GM06990 (cell line): ENCODE results near the gene ZBTB25.
A peak's percentile ranks its signal among the peaks of the same experiment; 100 is the strongest.

Experiments
- DNase-seq: peaks from one replicate; pipeline ENCODE4 v3.0.0-alpha.2; 2011; ENCODE audit not compliant: insufficient read length; ENCODE audit errors: extremely low read depth
- H3K27me3 ChIP-seq: replicated peaks from 2 replicates; pipeline ENCODE4 v1.6.0; 2011; ENCODE audit warnings: low read length; ENCODE audit not compliant: control insufficient read depth, insufficient read depth
- H3K36me3 ChIP-seq: 2 replicates; pipeline ENCODE4 v1.5.1; 2011; ENCODE audit warnings: low read length; ENCODE audit not compliant: control insufficient read depth, insufficient read depth
- H3K4me3 ChIP-seq: replicated peaks from 2 replicates; pipeline ENCODE4 v1.5.1; 2011; ENCODE audit warnings: low read depth, mild to moderate bottlenecking, control low read depth, low read length
- CTCF ChIP-seq: IDR thresholded peaks from 2 replicates; pipeline ENCODE4 v1.5.1; 2011; ENCODE audit warnings: low read length, control low read depth, mild to moderate bottlenecking, inconsistent platforms; ENCODE audit not compliant: insufficient read depth, poor library complexity, severe bottlenecking

ZBTB25 gene

GRCh38 chr14:64464651-64465050 lies 39.0 kb downstream of the ZBTB25 start:
- no peak for TF ChIP-seq CTCF
- Histone ChIP-seq H3K36me3 (peaks cover 2% of the 10 kb centered on the region), H3K27me3 (no peaks in the 10 kb centered on the region), H3K4me3 (peak overlapping the region; percentile 76)
- no peak for DNase-seq

GRCh38 chr14:64463873-64464272 lies 39.8 kb downstream of the ZBTB25 start:
- Histone ChIP-seq H3K4me3 (no peak overlapping the region), H3K27me3 (no peaks in the 10 kb centered on the region), H3K36me3 (peaks cover 2% of the 10 kb centered on the region)
- no peak for DNase-seq
- no peak for TF ChIP-seq CTCF

- Histone ChIP-seq H3K27me3 (no peaks in the 10 kb centered on the region), H3K36me3 (peaks cover 2% of the 10 kb centered on the region), H3K4me3 (no peak overlapping the region)
- DNase-seq = peak; percentile 49
- TF ChIP-seq CTCF = no peak
Measured at GRCh38 chr14:64463195-64463594, 40.4 kb downstream of the ZBTB25 start.

- H3K4me3 ChIP-seq = no peak overlapping the region
- TF ChIP-seq CTCF = no peak
- H3K27me3 ChIP-seq = no peaks in the 10 kb centered on the region
- peaks cover 2% of the 10 kb centered on the region for H3K36me3 ChIP-seq
- DNase-seq = no peak
Measured at GRCh38 chr14:64461221-64461620, 42.4 kb downstream of the ZBTB25 start.

GRCh38 chr14:64459405-64460136 lies 44.1 kb downstream of the ZBTB25 start:
- peaks cover 7% of the 10 kb centered on the region for H3K36me3 ChIP-seq
- H3K4me3 ChIP-seq = no peak overlapping the region
- H3K27me3 ChIP-seq = no peaks in the 10 kb centered on the region
- no peak for TF ChIP-seq CTCF
- DNase-seq = no peak

- Histone ChIP-seq H3K36me3 (peaks cover 14% of the 10 kb centered on the region), H3K27me3 (no peaks in the 10 kb centered on the region), H3K4me3 (no peak overlapping the region)
- no peak for TF ChIP-seq CTCF
- DNase-seq = no peak
Measured at GRCh38 chr14:64454671-64455070, 49.0 kb downstream of the ZBTB25 start.
